DOHH2 (cell line): ENCODE measurements around the gene SAXO2.
"Not testable (repeated sequence)": the region's sequence is repeated elsewhere in the genome, so short reads cannot be mapped to it uniquely, and the experiment has no call there.

ENCODE experiments used
- CTCF ChIP-seq: fragments of 200-600 bp; sonication (generic); IDR thresholded peaks from one replicate; pipeline ENCODE4 v1.5.1; 2014; ENCODE audit warnings: antibody characterized with exemption, mild to moderate bottlenecking, low read depth, low read length; ENCODE audit not compliant: poor library complexity, severe bottlenecking
- EZH2phosphoT487 ChIP-seq: fragments of 200-600 bp; sonication (generic); IDR thresholded peaks from 2 replicates; pipeline ENCODE4 v1.6.1; 2017; ENCODE audit warnings: borderline replicate concordance, mild to moderate bottlenecking, antibody characterized with exemption, low read length, moderate library complexity, mixed read lengths

- peak; percentile 28 for TF ChIP-seq CTCF
- not testable (repeated sequence) for TF ChIP-seq EZH2phosphoT487
Measured at GRCh38 chr15:82281276-82281675, 18.7 kb downstream of the SAXO2 start.
